Hematopoietic multipotent progenitor cell treated with erythropoietin and hydrocortisone succinate and interleukin-3 and kit ligand, for 15 days (in vitro differentiated cells): ENCODE data around the gene FGF18.
"Not testable (repeated sequence)": the region's sequence is repeated elsewhere in the genome, so short reads cannot be mapped to it uniquely, and the experiment has no call there.

ENCODE experiments used
- DNase-seq: peaks from one replicate; pipeline ENCODE4 v3.0.0-alpha.2; 2015; ENCODE audit warnings: low spot score

FGF18 gene

GRCh38 chr5:171497494-171497893, 78.0 kb downstream of the FGF18 start:
- not testable (repeated sequence) for DNase-seq

- peak; percentile 20 for DNase-seq
Observed at GRCh38 chr5:171498166-171498565, 78.7 kb downstream of the FGF18 start.

- DNase-seq, result peak; percentile 84
Observed at GRCh38 chr5:171499611-171500010, 80.2 kb downstream of the FGF18 start.

- no peak for DNase-seq
Observed at GRCh38 chr5:171505473-171506043, 86.1 kb downstream of the FGF18 start.

- DNase-seq, result no peak
Observed at GRCh38 chr5:171506951-171507350, 87.5 kb downstream of the FGF18 start.
